Astrocyte (in vitro differentiated cells and primary cell): ENCODE data around the gene HIC2.

Experiments
- CTCF ChIP-seq: IDR thresholded peaks from 2 replicates; pipeline ENCODE4 v1.5.1; 2011; ENCODE audit warnings: low read depth, mild to moderate bottlenecking, inconsistent platforms, low read length, moderate library complexity; ENCODE audit not compliant: insufficient read depth
- EZH2 ChIP-seq: IDR thresholded peaks from 2 replicates; pipeline ENCODE4 v1.6.1; 2012; ENCODE audit warnings: mild to moderate bottlenecking, low read length, inconsistent platforms; ENCODE audit not compliant: insufficient read depth

- no peak for TF ChIP-seq CTCF
- TF ChIP-seq EZH2: no peak
Measured at GRCh38 chr22:21448627-21449416, 31.7 kb downstream of the HIC2 start.
